Measurements from ENCODE around the gene GATAD2B.

- TF ChIP-seq CTCF (IDR thresholded peaks at IDR 0.05): no peak
- TF ChIP-seq POLR2A (IDR thresholded peaks at IDR 0.05): no peak
- no peak for TF ChIP-seq EP300 (IDR thresholded peaks at IDR 0.05)
These were observed 42.7 kb downstream of the GATAD2B start for GRCh38 chr1:153880024-153880423.

All from ovary (tissue), 3 donors.